Measurements from ENCODE around the gene JAZF1. TPM values are rescaled to one million over a fixed set of nuclear protein-coding genes. Genes with fewer than 3 reads are reported as not detected.

Gene JAZF1
- total RNA-seq, 1 experiment from 2014 or later = 9.1 TPM

DNA sequence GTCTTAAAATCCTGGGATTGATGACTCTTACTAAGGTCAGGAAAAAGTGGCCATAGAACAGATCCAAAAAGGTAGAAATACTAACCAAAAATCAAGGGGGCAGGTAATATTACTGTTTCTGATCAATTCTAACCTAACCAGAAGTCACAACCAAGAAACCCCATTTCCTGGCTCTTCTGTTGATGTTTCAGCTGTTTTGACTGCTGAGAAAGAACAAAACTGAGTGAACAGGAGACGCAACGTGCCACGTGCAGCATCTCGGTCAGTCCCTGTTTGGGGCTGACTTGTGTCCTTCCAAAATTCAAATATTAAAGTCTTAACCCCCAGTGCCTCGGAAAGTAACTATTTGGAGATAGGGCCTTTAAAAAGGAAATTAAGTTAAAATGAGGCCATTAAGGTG is 56.8 kb downstream of the JAZF1 start:
- Histone ChIP-seq H3K23me2 (ENCODE audit: insufficient read length, low read depth, low read length, poor library complexity, severe bottlenecking) (no peaks in the 10 kb centered on the region), H3K4ac (ENCODE audit: low read depth, low read length) (no peak overlapping the region), H2BK120ac (ENCODE audit: low read depth, low read length, poor library complexity, severe bottlenecking) (no peak overlapping the region), H4K5ac (ENCODE audit: insufficient read length, low read depth, low read length) (no peak overlapping the region), H3K9ac (ENCODE audit: extremely low read depth, insufficient read length, low read length) (no peak overlapping the region), H2BK12ac (ENCODE audit: insufficient read length, low read depth, low read length) (no peak overlapping the region), H3K79me1 (ENCODE audit: insufficient read depth, low read depth, low read length, poor library complexity, severe bottlenecking) (no peaks in the 10 kb centered on the region), H3K9me3 (ENCODE audit: control insufficient read depth, low read depth, low read length) (no peaks in the 10 kb centered on the region), H2BK20ac (ENCODE audit: low read depth, low read length, poor library complexity, severe bottlenecking) (no peak overlapping the region), H3K18ac (ENCODE audit: insufficient read length, low read depth, low read length) (no peak overlapping the region), H2BK15ac (ENCODE audit: low read depth, low read length) (no peak overlapping the region), H2BK5ac (ENCODE audit: insufficient read length, low read length) (no peak overlapping the region), H2AK5ac (ENCODE audit: insufficient read length, low read length) (no peak overlapping the region), H3K4me2 (ENCODE audit: insufficient read depth, insufficient read length, low read length) (no peak overlapping the region), H3K14ac (ENCODE audit: insufficient read depth, low read length) (no peak overlapping the region), H2AFZ (ENCODE audit: low read length) (no peak overlapping the region), H3K4me1 (ENCODE audit: insufficient read depth, low read length) (peaks cover 14% of the 10 kb centered on the region; the same call in 1 of the 2 replicates), H3K27ac (ENCODE audit: insufficient read length, low read depth, low read length) (no peak overlapping the region), H3K23ac (ENCODE audit: insufficient read length, low read depth, low read length) (no peak overlapping the region), H3T11ph (ENCODE audit: low read length) (no peak overlapping the region), H4K8ac (replicated peaks; ENCODE audit: insufficient read length, low read depth, low read length) (no peak overlapping the region), H3K79me2 (ENCODE audit: insufficient read depth, low read length) (peaks cover 4% of the 10 kb centered on the region; the same call in 1 of the 2 replicates), H4K91ac (ENCODE audit: insufficient read length, low read depth, low read length) (no peak overlapping the region), H4K20me1 (ENCODE audit: control insufficient read depth, insufficient read depth, insufficient read length) (no peaks in the 10 kb centered on the region), H3K27me3 (ENCODE audit: insufficient read depth, low read length) (no peaks in the 10 kb centered on the region; the same call in 1 of the 2 replicates), H3K56ac (ENCODE audit: insufficient read length, low read depth, low read length) (no peak overlapping the region)
- Mint-ChIP-seq H3K27me3 (ENCODE audit: low read depth) (peaks cover 14% of the 10 kb centered on the region), H3K4me1 (peaks cover 35 to 36% of the 10 kb centered on the region in 2 experiments), H3K36me3 (ENCODE audit: insufficient read depth in 1 of 3, low read depth in 3 of 3) (peaks cover 2 to 10% (median 8%) of the 10 kb centered on the region in 3 experiments), H3K9me3 (peaks cover 0 to 2% of the 10 kb centered on the region in 2 experiments; a peak in 1 of 5 replicates), H3K27ac (peak overlapping the region in 1 of 3 experiments; percentile 53; a peak in 1 of 7 replicates), H3K4me3 (no peak overlapping the region)
- no CpG with 5 or more reads among the region's 5 CpGs for WGBS (ENCODE audit: extremely low coverage, insufficient read length, low lambda C conversion rate)
- DNase-seq = no peak
- TF ChIP-seq, protein P1, sequence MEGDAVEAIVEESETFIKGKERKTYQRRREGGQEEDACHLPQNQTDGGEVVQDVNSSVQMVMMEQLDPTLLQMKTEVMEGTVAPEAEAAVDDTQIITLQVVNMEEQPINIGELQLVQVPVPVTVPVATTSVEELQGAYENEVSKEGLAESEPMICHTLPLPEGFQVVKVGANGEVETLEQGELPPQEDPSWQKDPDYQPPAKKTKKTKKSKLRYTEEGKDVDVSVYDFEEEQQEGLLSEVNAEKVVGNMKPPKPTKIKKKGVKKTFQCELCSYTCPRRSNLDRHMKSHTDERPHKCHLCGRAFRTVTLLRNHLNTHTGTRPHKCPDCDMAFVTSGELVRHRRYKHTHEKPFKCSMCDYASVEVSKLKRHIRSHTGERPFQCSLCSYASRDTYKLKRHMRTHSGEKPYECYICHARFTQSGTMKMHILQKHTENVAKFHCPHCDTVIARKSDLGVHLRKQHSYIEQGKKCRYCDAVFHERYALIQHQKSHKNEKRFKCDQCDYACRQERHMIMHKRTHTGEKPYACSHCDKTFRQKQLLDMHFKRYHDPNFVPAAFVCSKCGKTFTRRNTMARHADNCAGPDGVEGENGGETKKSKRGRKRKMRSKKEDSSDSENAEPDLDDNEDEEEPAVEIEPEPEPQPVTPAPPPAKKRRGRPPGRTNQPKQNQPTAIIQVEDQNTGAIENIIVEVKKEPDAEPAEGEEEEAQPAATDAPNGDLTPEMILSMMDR (conservative IDR thresholded peaks at IDR 0.05) = no peak
